GM12878 (cell line): ENCODE data around the gene DDX39A. TPM values are rescaled to one million over a fixed set of nuclear protein-coding genes. Genes with fewer than 3 reads are reported as not detected.

Experiments used
- ATAC-seq: fragments of 200-7000 bp; cut with Tn5 transposase; 3 replicates; pipeline ENCODE4 v1.9.1; 2020; ENCODE audit warnings: mild to moderate bottlenecking, moderate library complexity
- BruUV-seq: library from RNA; stranded (reverse); fragments of 400-500 nt; replicated peaks from 2 replicates; lab custom pipeline; 2021; lab: Mats Ljungman, UMichigan
- CTCF ChIA-PET: fragments of 300-600 bp; sonication (Branson Sonifier 250); formaldehyde crosslinking; extraction: SDS; loops from one replicate; lab custom pipeline; 2021; ENCODE audit warnings: inconsistent platforms; lab: Yijun Ruan, JAX
- POLR2A ChIA-PET: fragments of 350-600 bp; formaldehyde crosslinking; extraction: SDS; loops from one replicate; lab custom pipeline; 2021; ENCODE audit warnings: inconsistent platforms; lab: Charles Lee
- RAD21 ChIA-PET: fragments of 300-600 bp; sonication (Branson Sonifier 250); formaldehyde crosslinking; loops from one replicate; lab custom pipeline; 2023; ENCODE audit warnings: antibody characterized with exemption; ENCODE audit not compliant: unreplicated experiment; lab: Charles Lee
- SMC1A ChIA-PET: fragments of 300-600 bp; sonication (Branson Sonifier 250); formaldehyde crosslinking; loops from one replicate; lab custom pipeline; 2023; ENCODE audit not compliant: unreplicated experiment, uncharacterized antibody; lab: Charles Lee
- DNase-seq: peaks from one replicate; pipeline ENCODE4 v3.0.0-alpha.2; 2011; ENCODE audit warnings: low read depth, low spot score
- FAIRE-seq: peaks from 3 replicates; lab custom pipeline; 2011; peaks lifted over from hg19 to GRCh38; lab: Jason Lieb, UNC
- H2AFZ ChIP-seq: 2 replicates; pipeline ENCODE4 v1.6.0; 2011; ENCODE audit warnings: low read depth, low read length, control low read depth; ENCODE audit not compliant: control insufficient read depth
- H3K27ac ChIP-seq: 2 replicates; pipeline ENCODE4 v1.5.1; 2011; ENCODE audit warnings: control low read depth; ENCODE audit not compliant: control insufficient read depth, insufficient read depth
- H3K27me3 ChIP-seq, 2 experiments: replicated peaks in 1 of 2; 2 replicates each; pipeline versions ENCODE4 v1.6.0 to v1.6.1; 2011; ENCODE audit warnings: low read length in 1 of 2; ENCODE audit not compliant: control insufficient read depth in 2 of 2, insufficient read depth in 2 of 2
- H3K36me3 ChIP-seq, 2 experiments: 2 replicates each; pipeline ENCODE4 v1.5.1; 2011; ENCODE audit warnings: low read length in 1 of 2; ENCODE audit not compliant: control insufficient read depth in 2 of 2, insufficient read depth in 2 of 2
- H3K4me1 ChIP-seq: 2 replicates; pipeline ENCODE4 v1.6.1; 2011; ENCODE audit warnings: mild to moderate bottlenecking, low read length, moderate library complexity, mixed read lengths; ENCODE audit not compliant: control insufficient read depth, insufficient read depth
- H3K4me2 ChIP-seq: 2 replicates; pipeline ENCODE4 v1.6.0; 2011; ENCODE audit warnings: control low read depth; ENCODE audit not compliant: control insufficient read depth, insufficient read depth
- H3K4me3 ChIP-seq: fragments of 200-600 bp; sonication (generic); 2 replicates; pipeline ENCODE4 v1.5.1; 2016
- H3K79me2 ChIP-seq: 2 replicates; pipeline ENCODE4 v1.6.0; 2011; ENCODE audit warnings: low read length; ENCODE audit not compliant: control insufficient read depth, insufficient read depth
- H3K9ac ChIP-seq: 2 replicates; pipeline ENCODE4 v1.8.0; 2011; ENCODE audit warnings: low read length, control low read depth, mixed read lengths; ENCODE audit not compliant: control insufficient read depth, insufficient read depth
- H3K9me3 ChIP-seq: replicated peaks from 3 replicates; pipeline ENCODE4 v1.5.1; 2011; ENCODE audit warnings: mild to moderate bottlenecking, low read length; ENCODE audit not compliant: control insufficient read depth, insufficient read depth
- H4K20me1 ChIP-seq: 2 replicates; pipeline ENCODE4 v1.6.0; 2011; ENCODE audit not compliant: control insufficient read depth, insufficient read depth
- ATF2 ChIP-seq: IDR thresholded peaks from 2 replicates; pipeline ENCODE4 v1.6.1; 2012; ENCODE audit warnings: low read length, inconsistent platforms
- BMI1 ChIP-seq: fragments of 450-650 bp; IDR thresholded peaks from 2 replicates; pipeline ENCODE4 v1.6.1; 2016; ENCODE audit warnings: mild to moderate bottlenecking, moderate library complexity, borderline replicate concordance
- EZH2 ChIP-seq: IDR thresholded peaks from 2 replicates; pipeline ENCODE4 v1.6.1; 2012; ENCODE audit warnings: low read depth, mild to moderate bottlenecking, control low read depth, inconsistent platforms, low read length, borderline replicate concordance; ENCODE audit not compliant: control insufficient read depth
- FOXK2 ChIP-seq: fragments of 450-650 bp; IDR thresholded peaks from 2 replicates; pipeline ENCODE4 v1.6.1; 2017; ENCODE audit warnings: mild to moderate bottlenecking, moderate library complexity
- HDAC2 ChIP-seq: fragments of 200-600 bp; sonication (generic); IDR thresholded peaks from 2 replicates; pipeline ENCODE4 v1.6.1; 2017
- IKZF2 ChIP-seq, 2 experiments: fragments of 450-650 bp; IDR thresholded peaks; 2 replicates each; pipeline ENCODE4 v1.6.1; 2017; ENCODE audit warnings: mild to moderate bottlenecking in 2 of 2, moderate library complexity in 2 of 2
- KAT2A ChIP-seq: conservative IDR thresholded peaks from 2 replicates; pipeline ENCODE4 v1.6.1; 2011; ENCODE audit warnings: low read depth, low read length; ENCODE audit not compliant: control insufficient read depth
- MEF2A ChIP-seq: IDR thresholded peaks from 2 replicates; pipeline ENCODE4 v1.6.1; 2011; ENCODE audit warnings: low read depth, mild to moderate bottlenecking, low read length, moderate library complexity; ENCODE audit not compliant: insufficient read depth
- MXI1 ChIP-seq: fragments of 150-350 bp; IDR thresholded peaks from 2 replicates; pipeline ENCODE4 v1.6.1; 2011; ENCODE audit warnings: low read depth, mild to moderate bottlenecking, inconsistent platforms, low read length, improper control_type of control experiment
- NKRF ChIP-seq: fragments of 450-650 bp; conservative IDR thresholded peaks from 2 replicates; pipeline ENCODE4 v1.6.1; 2017; ENCODE audit warnings: mild to moderate bottlenecking, moderate library complexity
- PAX8 ChIP-seq: fragments of 450-650 bp; IDR thresholded peaks from 2 replicates; pipeline ENCODE4 v1.6.1; 2017; ENCODE audit warnings: mild to moderate bottlenecking, moderate library complexity
- RUNX3 ChIP-seq: IDR thresholded peaks from 2 replicates; pipeline ENCODE4 v1.6.1; 2012; ENCODE audit warnings: low read length, inconsistent platforms
- SREBF2 ChIP-seq: IDR thresholded peaks from 2 replicates; pipeline ENCODE4 v1.6.1; 2012; ENCODE audit warnings: mild to moderate bottlenecking, low read length
- ZZZ3 ChIP-seq: IDR thresholded peaks from 2 replicates; pipeline ENCODE4 v1.6.1; 2011; ENCODE audit warnings: low read depth; ENCODE audit not compliant: control insufficient read depth, insufficient read length
- WGBS: methylation state at CpG from one replicate; pipeline ENCODE4 v1.1.6; 2016; ENCODE audit warnings: low lambda C conversion rate; ENCODE audit not compliant: insufficient replicate concordance, insufficient coverage; ENCODE audit errors: missing lambda C conversion rate; 5-methylcytosine and 5-hydroxymethylcytosine counted together
- in situ Hi-C: fragments of 300-500 bp; cut with MboI; formaldehyde crosslinking; loops from 9 replicates; pipeline ENCODE4 v1.14.3; 2018; ENCODE audit warnings: mixed read lengths
- intact Hi-C: fragments of 100-400 bp; cut with micrococcal nuclease; formaldehyde crosslinking; loops from one replicate; pipeline ENCODE4 v1.14.2; 2022; ENCODE audit not compliant: unreplicated experiment
- polyA plus RNA-seq, 11 experiments: library from polyadenylated mRNA; depleted of rRNA in 4 of 11; unstranded in 6 of 11; stranded (reverse) in 5 of 11; fragments of >200 nt; fragmentation: Nextera tagmentation in 4 of 11; fragmentation: Illumina TruSeq in 1 of 11; extraction: Ambion mirVana in 4 of 11; extraction: Trizol in 1 of 11; gene quantifications; 1 replicate in 1 of 11; 2 replicates in 10 of 11; pipeline versions ENCODE4 v1.2.1 to v1.2.3, GENCODE V29; 2011 to 2016; ENCODE audit warnings: inconsistent platforms in 2 of 11, missing spikeins in 2 of 11, low read depth in 1 of 11
- total RNA-seq, 4 experiments: library from RNA; depleted of rRNA in 3 of 4; stranded (reverse); fragments of >200 nt in 3 of 4; fragmentation: Illumina TruSeq in 1 of 4; extraction: Trizol in 1 of 4; gene quantifications; 2 replicates each; pipeline versions ENCODE4 v1.2.1 to v1.2.3, GENCODE V29; 2013 to 2021

DDX39A gene
- total and polyA plus RNA-seq, 10 of the 15 experiments (the other 5 are each of a cell fraction or from before 2014, with no cell fraction given) = 113 to 378 (median 224) TPM

- peak; percentile 58 for TF ChIP-seq ATF2
Measured at GRCh38 chr19:14383661-14384555, 35.2 kb downstream of the DDX39A start (continued).

- Histone ChIP-seq H2AFZ (no peak overlapping the region; the same call in 1 of the 2 replicates), H3K27me3 (no peaks in the 10 kb centered on the region), H3K36me3 (no peaks in the 10 kb centered on the region), H4K20me1 (no peaks in the 10 kb centered on the region), H3K27ac (peak overlapping the region; percentile 98), H3K4me1 (peaks cover 20% of the 10 kb centered on the region), H3K9ac (peak overlapping the region; percentile 85), H3K4me3 (peak overlapping the region; percentile 86), H3K9me3 (no peaks in the 10 kb centered on the region), H3K79me2 (peaks cover 56% of the 10 kb centered on the region), H3K4me2 (peak overlapping the region; percentile 78)
- ATAC-seq = peak; percentile 39
- FAIRE-seq = no peak
- ChIA-PET CTCF (interaction anchor here (0.7 to 8.5 kb wide), 10 partner anchors 9 to 245 kb away, joined by 3 to 80 read pairs (median 6); partner anchors contain the start of gene ASF1B), SMC1A (interaction anchor here (1.1 to 11.2 kb wide), 5 partner anchors 9 to 38 kb away, joined by 3 to 297 read pairs (median 6); partner anchors contain the start of gene DDX39A), RAD21 (interaction anchor here (0.9 to 9.3 kb wide), 6 partner anchors 15 to 50 kb away, joined by 3 to 270 read pairs (median 4); no protein-coding TSS in a partner anchor), POLR2A (interaction anchor here (0.5 to 9.6 kb wide), 13 partner anchors 14 to 1762 kb away, joined by 3 to 331 read pairs (median 3); partner anchors contain the start of gene DNAJB1)
- no peak for DNase-seq
- intact Hi-C loops = no loop called here
- BruUV-seq = TSS peak; percentile 93
- in situ Hi-C loops = no loop called here
- 2% methylated on average over 18 of the region's 18 CpGs for WGBS
- peak; percentile 38 to 46; a peak in 2 of 4 replicates for TF ChIP-seq IKZF2 (IDR thresholded peaks at IDR 0.05)
- no peak for TF ChIP-seq HDAC2
- TF ChIP-seq MXI1 = peak; percentile 88
- TF ChIP-seq PAX8 = no peak
- no peak for TF ChIP-seq FOXK2
- TF ChIP-seq RUNX3 = peak; percentile 42; the same call in 1 of the 2 replicates
- no peak for TF ChIP-seq KAT2A
- no peak for TF ChIP-seq MEF2A
- TF ChIP-seq EZH2 = no peak
- TF ChIP-seq ZZZ3 = no peak
- TF ChIP-seq SREBF2 = no peak
- peak; percentile 92 for TF ChIP-seq BMI1
- TF ChIP-seq NKRF = peak; percentile 85
Measured at GRCh38 chr19:14381689-14382474, 37.3 kb downstream of the DDX39A start.
